Body of pancreas (tissue), 4 donors: ENCODE data around the gene ABCC1.

Experiments used
- CTCF ChIP-seq, 7 experiments: fragments of 450-650 bp in 4 of 7; fragments of 200-600 bp in 3 of 7; sonication (generic) in 3 of 7; IDR thresholded peaks; one replicate each; pipeline ENCODE4 v1.5.1; 2016 to 2019; ENCODE audit warnings: antibody characterized with exemption in 7 of 7
- POLR2A ChIP-seq, 3 donors: fragments of 450-650 bp; IDR thresholded peaks; one replicate each; pipeline ENCODE4 v1.6.1; 2016; ENCODE audit warnings: antibody characterized with exemption in 3 of 3, mild to moderate bottlenecking in 2 of 3

GRCh38 chr16:16131659-16132058, 182.2 kb downstream of the ABCC1 start:
- TF ChIP-seq POLR2A (IDR thresholded peaks at IDR 0.05) (no peak), CTCF (IDR thresholded peaks at IDR 0.05) (no peak)
